GM19238 (cell line): ENCODE measurements around the gene TESK2.
"Not testable (repeated sequence)": the region's sequence is repeated elsewhere in the genome, so short reads cannot be mapped to it uniquely, and the experiment has no call there.

Experiments used
- DNase-seq: peaks from one replicate; pipeline ENCODE4 v3.0.0; 2011; ENCODE audit warnings: low spot score; ENCODE audit not compliant: insufficient read length

Gene TESK2

GRCh38 chr1:45379524-45379923 is 111.4 kb downstream of the TESK2 start:
- DNase-seq: no peak

DNA sequence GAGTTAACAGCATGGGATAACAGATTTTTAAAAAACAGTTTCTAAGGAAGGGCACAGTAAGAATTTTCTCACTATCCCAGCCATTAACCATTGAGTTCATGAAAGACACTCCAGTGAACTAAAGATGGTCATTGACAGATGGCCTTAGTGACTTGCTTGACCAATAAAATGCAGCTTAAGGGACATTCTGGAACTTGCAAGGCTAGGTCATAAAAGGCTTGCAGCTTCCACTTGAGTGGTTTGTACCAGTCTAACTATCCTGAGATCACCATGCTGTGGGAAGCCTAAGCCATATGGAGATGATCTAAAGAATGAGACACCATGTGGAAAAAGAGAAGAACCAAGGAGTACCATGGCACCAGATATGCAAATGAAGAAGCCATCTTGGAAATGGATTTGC is 112.8 kb downstream of the TESK2 start:
- DNase-seq: no peak

DNA sequence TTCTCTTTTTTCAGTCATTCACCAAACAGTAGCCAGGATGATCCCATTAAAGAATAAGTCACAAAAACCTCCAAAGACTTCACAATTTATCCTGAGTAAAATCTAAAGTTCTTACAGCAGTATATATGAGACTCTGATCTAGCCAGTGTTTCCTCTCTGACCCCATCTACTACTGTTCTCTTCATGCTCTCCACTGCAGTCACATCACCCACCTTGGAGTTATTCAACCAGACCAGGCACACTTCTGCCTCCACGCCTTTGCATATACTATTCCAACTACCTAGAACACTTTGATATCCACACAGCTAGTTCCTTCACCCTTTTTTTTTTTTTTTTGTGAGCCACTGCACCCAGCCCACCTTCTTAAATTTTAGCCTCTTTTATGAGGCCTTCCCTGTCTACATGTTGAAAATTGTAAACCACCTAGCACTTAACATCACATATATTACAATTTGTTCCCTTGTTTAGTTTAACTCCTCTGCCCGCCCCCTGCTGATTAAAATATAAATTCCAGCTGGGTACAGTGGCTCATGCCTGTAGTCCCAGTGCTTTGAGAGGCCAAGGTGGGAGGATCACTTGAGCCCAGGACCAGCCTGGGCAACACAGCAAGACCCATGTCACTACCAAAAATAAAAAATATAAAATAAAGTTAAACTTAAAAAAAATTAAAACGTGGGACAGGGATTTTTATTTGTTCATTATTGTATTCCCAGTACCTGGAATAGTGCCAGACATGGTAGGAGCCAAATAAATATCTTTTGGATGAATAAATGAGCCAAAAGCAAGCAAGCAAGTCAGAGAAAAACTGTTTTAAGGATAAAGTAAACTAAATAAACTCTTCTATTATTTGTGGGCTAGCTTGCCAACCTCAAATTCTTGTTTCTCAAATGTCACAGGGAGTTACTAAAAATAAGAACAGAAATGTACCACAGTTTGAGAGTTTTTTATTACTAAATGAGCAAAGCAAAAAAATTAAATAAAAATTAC is 115.6 kb downstream of the TESK2 start:
- no peak for DNase-seq

- DNase-seq: no peak
Measured at GRCh38 chr1:45373573-45373972, 117.4 kb downstream of the TESK2 start.

DNA sequence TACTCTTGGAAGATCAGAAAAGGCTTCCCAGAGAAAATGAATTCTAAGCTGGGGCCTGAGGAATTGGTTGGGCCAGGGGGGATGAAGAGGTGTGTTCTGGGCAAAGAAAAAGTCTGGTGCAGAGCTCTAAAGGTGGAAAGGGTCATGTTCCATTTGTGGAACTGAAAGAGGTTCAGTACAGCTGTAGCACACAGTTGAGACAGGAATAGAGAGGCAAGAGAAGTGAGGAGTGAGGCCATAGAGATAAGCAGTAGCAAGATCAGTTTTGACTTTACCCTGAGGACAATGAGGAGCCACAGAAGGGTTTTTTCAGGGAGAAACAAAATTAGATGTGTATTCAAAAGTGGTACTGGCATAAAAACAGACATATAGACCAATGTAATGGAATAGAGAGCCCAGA is 120.4 kb downstream of the TESK2 start:
- no peak for DNase-seq

DNA sequence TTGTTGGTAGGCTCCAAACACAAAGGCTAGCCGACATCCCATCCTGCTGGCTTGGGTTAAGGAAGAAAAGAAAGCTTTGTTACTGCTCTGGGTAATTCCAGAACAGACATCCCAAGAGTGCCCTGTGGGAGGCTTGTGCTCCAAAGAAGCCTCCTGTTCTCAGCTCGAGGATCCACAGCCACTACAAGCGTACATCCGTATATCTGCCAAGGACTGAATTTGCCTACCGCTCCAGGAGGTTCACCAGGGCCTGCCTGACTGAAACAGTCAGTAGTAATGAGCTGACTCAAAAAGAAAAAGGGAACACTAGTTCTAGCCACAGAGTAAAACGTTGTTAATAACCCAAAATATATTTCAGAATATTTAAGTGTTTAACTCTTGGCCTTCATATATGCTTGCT is 125.9 kb downstream of the TESK2 start:
- no peak for DNase-seq

DNA sequence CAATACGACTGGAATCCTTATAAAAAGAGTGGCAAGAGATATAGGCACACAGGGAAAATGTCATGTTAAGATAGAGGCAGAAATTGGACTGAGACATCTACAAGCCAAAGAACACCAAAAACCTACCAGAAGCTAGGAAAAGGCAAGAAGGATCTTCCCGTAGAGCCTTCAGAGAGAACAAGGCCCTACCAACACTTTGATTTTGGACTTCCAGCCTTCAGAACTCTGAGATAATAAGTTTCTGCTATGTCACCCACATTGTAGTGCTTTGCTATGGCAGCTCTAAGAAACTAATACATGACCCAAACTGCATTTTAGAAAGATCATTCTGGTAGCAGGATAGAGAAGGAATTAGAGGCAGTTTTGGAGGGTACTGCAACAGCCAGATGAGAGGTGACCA is 126.7 kb downstream of the TESK2 start:
- no peak for DNase-seq

DNA sequence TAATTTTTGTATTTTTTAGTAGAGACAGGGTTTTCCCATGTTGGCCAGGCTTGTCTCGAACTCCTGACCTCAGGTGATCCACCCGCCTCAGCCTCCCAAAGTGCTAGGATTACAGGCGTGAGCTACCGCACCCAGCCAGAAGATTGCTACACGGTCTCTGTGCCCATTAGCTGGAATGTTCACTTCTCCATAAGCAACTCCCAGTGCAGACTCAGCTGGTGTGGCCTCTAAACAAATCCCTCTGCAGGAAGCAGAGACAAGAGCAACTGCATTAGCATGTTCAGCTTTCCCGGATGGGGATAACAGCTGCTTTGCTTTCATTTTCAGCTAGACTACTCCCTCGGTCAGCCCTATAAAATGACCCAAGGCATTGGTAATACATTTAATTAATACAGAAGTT is 130.0 kb downstream of the TESK2 start:
- not testable (repeated sequence) for DNase-seq

GRCh38 chr1:45359882-45360513 is 131.0 kb downstream of the TESK2 start:
- no peak for DNase-seq

- no peak for DNase-seq
Measured at GRCh38 chr1:45356186-45356585, 134.8 kb downstream of the TESK2 start.

GRCh38 chr1:45355683-45356082 is 135.3 kb downstream of the TESK2 start:
- DNase-seq: no peak

DNA sequence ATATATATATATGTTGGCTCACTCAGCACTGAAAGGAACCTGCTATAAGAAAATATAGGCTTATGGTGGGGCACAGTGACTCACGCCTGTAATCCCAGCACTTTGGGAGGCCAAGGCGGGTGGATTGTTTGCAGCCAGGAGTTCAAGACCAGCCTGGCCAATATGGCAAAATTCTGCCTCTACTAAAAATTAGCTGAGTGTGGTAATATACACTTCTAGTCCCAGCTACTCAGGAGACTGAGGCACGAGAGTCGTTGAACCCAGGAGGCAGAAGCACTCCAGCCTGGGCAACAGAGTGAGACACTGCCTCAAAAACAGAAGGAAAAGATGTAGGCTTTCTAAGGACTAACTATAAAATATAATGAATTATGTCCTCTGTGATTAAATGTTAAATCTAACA is 136.1 kb downstream of the TESK2 start:
- no peak for DNase-seq

GRCh38 chr1:45353685-45354084 is 137.3 kb downstream of the TESK2 start:
- DNase-seq: no peak

DNA sequence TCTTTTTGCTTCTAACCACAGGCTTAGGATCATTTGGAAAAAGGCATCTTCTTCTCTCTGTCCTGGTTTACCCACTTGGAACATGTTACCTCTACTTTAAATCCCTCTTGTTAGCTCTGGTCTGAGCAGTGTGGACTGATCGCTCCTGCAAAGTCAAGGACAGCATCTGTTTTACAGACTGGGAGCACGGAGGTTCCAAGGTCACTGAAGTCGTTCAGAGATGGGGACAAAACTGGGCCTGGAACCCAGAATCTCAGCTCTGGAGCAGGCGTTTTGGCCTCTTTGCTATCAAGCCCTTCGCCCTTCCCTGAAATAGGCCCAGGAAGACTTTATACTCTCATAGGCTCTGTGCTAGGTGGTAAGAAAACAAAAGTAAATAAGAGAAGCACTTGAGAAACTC is 139.5 kb downstream of the TESK2 start:
- DNase-seq: no peak

DNA sequence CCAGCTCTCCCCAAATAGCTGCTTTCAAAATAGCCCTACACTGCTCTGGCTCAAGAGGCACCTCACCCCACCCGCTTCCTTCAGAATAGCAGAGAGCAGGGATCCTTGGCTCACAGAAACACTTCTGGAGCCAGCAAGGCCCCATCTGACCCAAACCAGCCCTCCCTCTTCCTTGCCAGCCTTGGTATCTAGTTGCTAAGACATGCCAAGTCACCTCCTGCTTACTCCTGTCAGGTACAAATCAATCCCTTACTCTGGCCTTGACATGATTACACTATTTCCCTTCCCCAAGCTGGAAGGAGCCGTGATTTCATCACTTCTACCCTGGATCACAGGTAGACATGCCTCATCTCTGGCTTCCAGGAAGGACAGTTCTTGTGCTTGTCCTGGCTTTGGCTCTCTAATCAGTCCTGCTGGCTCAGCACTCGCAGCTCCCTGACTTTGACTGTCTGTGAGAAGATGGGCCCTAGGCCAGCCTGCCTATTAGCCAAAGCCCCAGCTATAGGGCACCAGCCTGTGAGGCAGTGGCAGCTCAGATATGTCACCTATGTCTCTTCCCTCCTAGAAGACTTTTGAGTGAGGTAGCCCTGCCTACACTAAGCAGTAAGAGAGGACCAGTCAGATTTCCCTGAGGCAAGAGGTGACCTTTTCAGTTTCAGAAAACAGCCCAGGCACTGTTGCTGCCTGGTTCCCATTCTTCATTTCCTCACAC is 141.8 kb downstream of the TESK2 start:
- DNase-seq: no peak

DNA sequence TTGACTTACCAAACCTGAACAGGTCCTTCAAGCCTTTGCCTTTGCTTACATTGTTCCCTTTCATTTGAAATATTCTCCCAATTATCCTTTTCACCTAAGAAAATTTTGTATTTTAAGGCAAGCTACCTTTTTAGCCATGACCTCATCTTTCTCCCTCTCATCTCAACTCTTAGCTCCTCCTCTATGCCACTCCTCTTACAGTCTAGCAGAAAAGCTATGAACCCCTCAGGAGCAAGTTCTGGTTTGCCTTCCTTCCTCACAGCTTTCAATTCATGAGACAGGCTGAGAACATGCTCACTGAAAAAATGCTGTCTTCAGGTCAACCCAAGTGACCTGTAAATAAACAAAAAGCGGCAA is 142.4 kb downstream of the TESK2 start:
- no peak for DNase-seq

DNA sequence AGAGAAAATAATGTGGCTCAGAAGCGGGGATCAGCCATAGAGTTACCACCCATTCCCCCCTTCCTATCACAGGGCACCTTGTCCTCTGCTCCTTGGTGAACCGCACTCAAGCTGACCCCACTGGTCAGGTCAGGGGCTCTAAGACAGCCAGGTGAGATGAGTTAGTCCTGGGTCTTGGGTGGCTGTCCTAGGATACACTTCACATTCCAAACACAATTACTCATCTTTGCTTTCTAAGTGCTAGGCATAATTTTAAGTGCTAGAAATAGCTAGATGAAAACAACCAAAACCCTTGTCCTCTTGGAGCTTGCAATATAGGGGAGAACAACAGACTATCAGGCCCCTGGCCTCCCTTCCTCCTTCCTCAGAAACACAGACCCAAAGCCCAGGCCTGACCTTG is 142.9 kb downstream of the TESK2 start:
- no peak for DNase-seq

DNA sequence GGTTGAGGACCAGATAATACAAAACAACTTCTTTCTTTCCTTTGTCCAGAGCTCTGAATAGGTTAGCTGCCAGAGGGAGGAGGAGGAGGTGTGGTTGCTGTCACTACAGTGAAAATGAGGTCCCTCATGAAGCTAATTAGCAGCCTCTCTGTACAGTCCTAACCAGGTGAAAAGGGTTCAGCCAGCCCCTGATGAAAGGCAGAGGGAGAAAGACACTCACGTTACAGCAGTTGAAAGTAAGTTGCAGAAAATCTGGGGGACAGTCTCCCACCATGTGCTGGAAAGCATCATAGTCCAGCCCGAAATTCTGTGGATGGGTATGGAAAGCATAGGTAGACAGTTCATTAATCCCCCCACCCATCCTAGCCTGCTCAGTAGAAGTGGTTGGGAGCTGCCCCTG is 144.5 kb downstream of the TESK2 start:
- no peak for DNase-seq

DNA sequence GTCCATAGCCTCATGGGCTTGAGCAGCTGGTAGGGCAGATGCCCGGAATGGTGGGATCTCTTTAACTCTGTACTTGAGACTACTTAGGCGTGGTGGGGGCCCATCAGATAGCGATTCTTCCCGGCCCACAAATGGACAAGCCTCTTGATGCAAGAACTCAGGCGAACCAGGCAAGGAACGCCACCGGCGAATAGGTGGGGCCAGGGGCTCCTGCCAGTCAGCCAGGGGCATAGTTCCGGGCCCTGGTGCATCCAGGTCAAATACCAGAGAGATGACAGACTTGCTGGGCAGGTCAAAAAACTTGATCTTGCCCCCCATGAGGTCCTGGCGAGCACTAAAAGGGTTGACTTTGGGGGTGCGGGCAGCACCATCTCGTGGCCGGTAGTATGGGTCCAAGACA is 145.9 kb downstream of the TESK2 start:
- no peak for DNase-seq

- DNase-seq: no peak
Measured at GRCh38 chr1:45344499-45344898, 146.5 kb downstream of the TESK2 start.

- DNase-seq: no peak
Measured at GRCh38 chr1:45340816-45341466, 150.0 kb downstream of the TESK2 start.
